ENCODE measurements around the gene FIP1L1. TPM values are rescaled to one million over a fixed set of nuclear protein-coding genes. Genes with fewer than 3 reads are reported as not detected.

FIP1L1 gene
- total and polyA plus RNA-seq, 2 donors (not counting 3 experiments of a cell fraction or from before 2014, with no cell fraction given), result 18.9 to 51.9 TPM

- Histone ChIP-seq H3K36me3 (ENCODE audit: control insufficient read depth in 2 of 2, extremely low read depth in 1 of 2, insufficient read depth in 2 of 2, low read length in 2 of 2) (no peaks in the 10 kb centered on the region), H3K4me3 (replicated peaks in 1 of 3; ENCODE audit: insufficient read depth in 1 of 3, low read depth in 1 of 3, low read length in 3 of 3) (no peak overlapping the region), H3K79me2 (ENCODE audit: control insufficient read depth, insufficient read depth, low read length) (no peaks in the 10 kb centered on the region), H3K4me1 (ENCODE audit: control insufficient read depth, extremely low read depth, insufficient read depth, low read length) (no peaks in the 10 kb centered on the region), H3K27ac (ENCODE audit: insufficient read depth, low read depth, low read length) (no peak overlapping the region), H3K9me3 (replicated peaks; ENCODE audit: control insufficient read depth, insufficient read depth, low read length) (no peaks in the 10 kb centered on the region), H3K9me1 (replicated peaks; ENCODE audit: control insufficient read depth, extremely low read depth, insufficient read depth, low read length) (no peaks in the 10 kb centered on the region), H3K9ac (replicated peaks; ENCODE audit: extremely low read depth, insufficient read depth, low read length) (no peak overlapping the region), H3K4me2 (ENCODE audit: insufficient read depth, low read length) (no peak overlapping the region), H3K27me3 (ENCODE audit: control insufficient read depth in 2 of 2, insufficient read depth in 2 of 2, low read length in 2 of 2) (no peaks in the 10 kb centered on the region), H2AFZ (ENCODE audit: low read depth, low read length) (no peak overlapping the region), H4K20me1 (replicated peaks; ENCODE audit: control insufficient read depth, extremely low read depth, insufficient read depth, low read length) (no peaks in the 10 kb centered on the region)
- dilution Hi-C loops (cut with MboI; ENCODE audit: extremely low pct_ligation_motif_present, low sequenced_read_pairs) (no loop called here), intact Hi-C loops (cut with micrococcal nuclease) (no loop called here)
- FAIRE-seq, result no peak
- no peak for DNase-seq (ENCODE audit: low read depth, low spot score)
- no TSS peak for BruUV-seq (replicated peaks)
- no peak for TF ChIP-seq FOS (IDR thresholded peaks at IDR 0.05; ENCODE audit: borderline replicate concordance, insufficient read depth, low read length)
- TF ChIP-seq MYC (IDR thresholded peaks at IDR 0.05; ENCODE audit: low read depth, low read length), result no peak
- no peak for TF ChIP-seq POLR2A (IDR thresholded peaks at IDR 0.05; ENCODE audit: low read depth, low read length)
- POLR2A ChIA-PET, result no interaction called here
- CTCF ChIA-PET, result interaction anchor here (1.7 kb wide), 1 partner anchor 812 kb away, joined by 4 read pairs; no protein-coding TSS in a partner anchor
These were observed 44.4 kb downstream of the FIP1L1 start for GRCh38 chr4:53421791-53422190.

- no peaks in the 10 kb centered on the region for H3K79me2 ChIP-seq (ENCODE audit: control insufficient read depth, insufficient read depth, low read length)
- no peaks in the 10 kb centered on the region for H3K27me3 ChIP-seq (ENCODE audit: control insufficient read depth in 2 of 2, insufficient read depth in 2 of 2, low read length in 2 of 2)
- FAIRE-seq, result no peak
- H4K20me1 ChIP-seq (replicated peaks; ENCODE audit: control insufficient read depth, extremely low read depth, insufficient read depth, low read length), result no peaks in the 10 kb centered on the region
- no peak overlapping the region for H2AFZ ChIP-seq (ENCODE audit: low read depth, low read length)
- no peaks in the 10 kb centered on the region for H3K9me1 ChIP-seq (replicated peaks; ENCODE audit: control insufficient read depth, extremely low read depth, insufficient read depth, low read length)
- H3K27ac ChIP-seq (ENCODE audit: insufficient read depth, low read depth, low read length), result no peak overlapping the region
- dilution Hi-C loops (cut with MboI; ENCODE audit: extremely low pct_ligation_motif_present, low sequenced_read_pairs) (no loop called here), intact Hi-C loops (cut with micrococcal nuclease) (no loop called here)
- no peak overlapping the region for H3K4me2 ChIP-seq (ENCODE audit: insufficient read depth, low read length)
- CTCF ChIA-PET, result interaction anchor here (1.3 to 3.5 kb wide), 2 partner anchors 10 to 812 kb away, joined by 5 to 12 read pairs; no protein-coding TSS in a partner anchor
- no peak overlapping the region for H3K4me3 ChIP-seq (replicated peaks in 1 of 3; ENCODE audit: insufficient read depth in 1 of 3, low read depth in 1 of 3, low read length in 3 of 3)
- no peaks in the 10 kb centered on the region for H3K4me1 ChIP-seq (ENCODE audit: control insufficient read depth, extremely low read depth, insufficient read depth, low read length)
- DNase-seq (ENCODE audit: low read depth, low spot score), result no peak
- POLR2A ChIA-PET, result no interaction called here
- no TSS peak for BruUV-seq (replicated peaks)
- no peak overlapping the region for H3K9ac ChIP-seq (replicated peaks; ENCODE audit: extremely low read depth, insufficient read depth, low read length)
- H3K9me3 ChIP-seq (replicated peaks; ENCODE audit: control insufficient read depth, insufficient read depth, low read length), result no peaks in the 10 kb centered on the region
- TF ChIP-seq JUN (IDR thresholded peaks at IDR 0.05; ENCODE audit: borderline replicate concordance, insufficient read depth, insufficient read length, low read depth), result no peak
- no peak for TF ChIP-seq MYC (IDR thresholded peaks at IDR 0.05; ENCODE audit: low read depth, low read length)
- TF ChIP-seq MAX (IDR thresholded peaks at IDR 0.05; ENCODE audit: insufficient read depth, insufficient read length), result no peak
- no peak for TF ChIP-seq GATA2 (IDR thresholded peaks at IDR 0.05; ENCODE audit: insufficient read depth, insufficient read length, low read depth, low read length)
- no peak for TF ChIP-seq POLR2A (IDR thresholded peaks at IDR 0.05; ENCODE audit: low read depth, low read length)
- no peak for TF ChIP-seq EZH2 (IDR thresholded peaks at IDR 0.05; ENCODE audit: borderline replicate concordance, low read depth, low read length, severe bottlenecking)
- TF ChIP-seq POLR2AphosphoS5 (IDR thresholded peaks at IDR 0.05; ENCODE audit: insufficient read depth, low read depth, low read length), result no peak
- TF ChIP-seq FOS (IDR thresholded peaks at IDR 0.05; ENCODE audit: borderline replicate concordance, insufficient read depth, low read length), result no peak
- no peak for TF ChIP-seq CTCF (IDR thresholded peaks at IDR 0.05; ENCODE audit: extremely low read depth in 1 of 2, insufficient read depth in 1 of 2, low read depth in 1 of 2, low read length in 2 of 2)
- no peaks in the 10 kb centered on the region for H3K36me3 ChIP-seq (ENCODE audit: control insufficient read depth in 2 of 2, extremely low read depth in 1 of 2, insufficient read depth in 2 of 2, low read length in 2 of 2)
These were observed 44.9 kb downstream of the FIP1L1 start for GRCh38 chr4:53422367-53422766.

All from endothelial cell of umbilical vein (primary cell).